ENCODE results near the gene CUX1. TPM values are rescaled to one million over a fixed set of nuclear protein-coding genes. Genes with fewer than 3 reads are reported as not detected.

CUX1 gene
- total RNA-seq, 4 donors from 2014 or later = 40.0 to 55.9 (median 47.3) TPM

GRCh38 chr7:102189756-102190155 lies 372.3 kb downstream of the CUX1 start:
- intact Hi-C loops (cut with DNase I) = no loop called here
- no peak overlapping the region for H3K27ac ChIP-seq
- no peak for DNase-seq
- H3K4me3 ChIP-seq = no peak overlapping the region
- H3K4me1 ChIP-seq = no peaks in the 10 kb centered on the region
- no peaks in the 10 kb centered on the region for H3K27me3 ChIP-seq
- H3K9me3 ChIP-seq = no peaks in the 10 kb centered on the region
- TF ChIP-seq POLR2A (IDR thresholded peaks at IDR 0.05) (no peak), CTCF (IDR thresholded peaks at IDR 0.05) (no peak)
- peaks cover 4 to 91% (median 9%) of the 10 kb centered on the region in 3 donors for H3K36me3 ChIP-seq
- 82 to 92% methylated on average over 4 to 6 of the region's 7 CpGs for WGBS, 2 donors

- 85% methylated on average over 9 to 13 of the region's 13 CpGs for WGBS, 2 donors
- H3K36me3 ChIP-seq = peaks cover 4 to 89% (median 9%) of the 10 kb centered on the region in 3 donors
- no peak overlapping the region for H3K4me3 ChIP-seq
- no peaks in the 10 kb centered on the region for H3K9me3 ChIP-seq
- TF ChIP-seq POLR2A (IDR thresholded peaks at IDR 0.05) (no peak), CTCF (IDR thresholded peaks at IDR 0.05) (no peak)
- no peak overlapping the region for H3K27ac ChIP-seq
- intact Hi-C loops (cut with DNase I) = no loop called here
- no peak for DNase-seq
- H3K27me3 ChIP-seq = no peaks in the 10 kb centered on the region
- H3K4me1 ChIP-seq = no peaks in the 10 kb centered on the region
These were observed 373.4 kb downstream of the CUX1 start for GRCh38 chr7:102190776-102191350.

GRCh38 chr7:102191556-102192379 lies 374.3 kb downstream of the CUX1 start:
- WGBS, 2 donors = 87 to 94% methylated on average over 17 of the region's 17 CpGs
- no peaks in the 10 kb centered on the region for H3K9me3 ChIP-seq
- TF ChIP-seq CTCF (IDR thresholded peaks at IDR 0.05) (no peak), POLR2A (IDR thresholded peaks at IDR 0.05) (no peak)
- peaks cover 4 to 92% (median 9%) of the 10 kb centered on the region in 3 donors for H3K36me3 ChIP-seq
- H3K4me1 ChIP-seq = no peaks in the 10 kb centered on the region
- no peak overlapping the region for H3K27ac ChIP-seq
- intact Hi-C loops (cut with DNase I) = no loop called here
- DNase-seq = no peak
- no peak overlapping the region for H3K4me3 ChIP-seq
- no peaks in the 10 kb centered on the region for H3K27me3 ChIP-seq

GRCh38 chr7:102192790-102193189 lies 375.4 kb downstream of the CUX1 start:
- Histone ChIP-seq H3K9me3 (no peaks in the 10 kb centered on the region), H3K4me1 (no peaks in the 10 kb centered on the region), H3K27ac (no peak overlapping the region), H3K27me3 (no peaks in the 10 kb centered on the region), H3K4me3 (no peak overlapping the region), H3K36me3 (peaks cover 10 to 93% (median 12%) of the 10 kb centered on the region in 3 donors)
- DNase-seq = no peak
- WGBS, 2 donors = 67 to 100% methylated on average over 3 of the region's 3 CpGs
- no peak for TF ChIP-seq POLR2A (IDR thresholded peaks at IDR 0.05)
- TF ChIP-seq CTCF (IDR thresholded peaks at IDR 0.05) = no peak
- intact Hi-C loops (cut with DNase I) = no loop called here

GRCh38 chr7:102193806-102194205 lies 376.4 kb downstream of the CUX1 start:
- no peaks in the 10 kb centered on the region for H3K9me3 ChIP-seq
- H3K4me3 ChIP-seq = no peak overlapping the region
- no peaks in the 10 kb centered on the region for H3K27me3 ChIP-seq
- no peak for DNase-seq
- intact Hi-C loops (cut with DNase I) = no loop called here
- TF ChIP-seq POLR2A (IDR thresholded peaks at IDR 0.05) = no peak
- no peak for TF ChIP-seq CTCF (IDR thresholded peaks at IDR 0.05)
- no peaks in the 10 kb centered on the region for H3K4me1 ChIP-seq
- H3K27ac ChIP-seq = no peak overlapping the region
- H3K36me3 ChIP-seq = peaks cover 9 to 95% (median 12%) of the 10 kb centered on the region in 3 donors
- 82 to 95% methylated on average over 8 of the region's 8 CpGs for WGBS, 2 donors

Measured in esophagus squamous epithelium (tissue), 5 donors.